GM18498 (cell line): Measurements from ENCODE around the gene SLC25A29.
"Not testable (repeated sequence)": the region's sequence is repeated elsewhere in the genome, so short reads cannot be mapped to it uniquely, and the experiment has no call there.

Experiments
- ATAC-seq: cut with Tn5 transposase; IDR thresholded peaks from one replicate; pipeline ENCODE4 v1.9.1; 2021; ENCODE audit warnings: mild to moderate bottlenecking, moderate library complexity; ENCODE audit not compliant: unreplicated experiment

The SLC25A29 gene

DNA sequence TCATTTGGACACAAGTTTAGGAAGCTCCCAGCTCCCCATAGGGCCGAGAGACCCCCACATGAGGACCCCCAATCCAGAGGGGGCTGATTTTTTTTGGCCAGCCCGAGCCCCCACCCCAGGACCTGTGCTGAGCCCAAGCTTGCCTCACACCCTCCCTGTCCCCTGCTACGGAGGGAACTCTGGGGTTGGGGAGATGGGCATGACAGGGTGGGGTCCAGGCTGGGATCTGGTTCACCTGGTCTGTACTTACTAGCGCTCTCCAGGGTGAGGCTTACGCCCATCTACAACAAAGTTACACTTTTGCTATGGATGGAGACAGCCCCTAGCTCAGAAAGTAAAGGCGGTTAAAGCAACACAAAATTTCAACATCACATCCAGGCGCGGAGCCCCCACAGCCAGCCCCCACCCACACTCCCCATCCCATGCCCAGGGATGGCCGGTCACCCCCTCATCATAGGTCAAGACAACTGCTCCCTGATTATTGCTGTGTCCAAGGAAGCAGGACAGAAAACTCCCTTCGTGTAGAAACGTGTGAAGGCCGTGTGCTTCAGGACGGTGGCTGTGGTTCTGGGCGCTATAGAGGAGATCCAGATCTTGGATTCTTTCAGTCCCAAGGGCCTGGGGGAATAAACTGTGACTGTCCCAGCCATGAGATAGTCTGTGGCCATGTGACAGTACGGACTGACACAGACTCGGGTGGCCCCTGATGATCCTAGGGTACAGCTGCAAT lies 10.7 kb downstream of the SLC25A29 start:
- no peak for ATAC-seq

DNA sequence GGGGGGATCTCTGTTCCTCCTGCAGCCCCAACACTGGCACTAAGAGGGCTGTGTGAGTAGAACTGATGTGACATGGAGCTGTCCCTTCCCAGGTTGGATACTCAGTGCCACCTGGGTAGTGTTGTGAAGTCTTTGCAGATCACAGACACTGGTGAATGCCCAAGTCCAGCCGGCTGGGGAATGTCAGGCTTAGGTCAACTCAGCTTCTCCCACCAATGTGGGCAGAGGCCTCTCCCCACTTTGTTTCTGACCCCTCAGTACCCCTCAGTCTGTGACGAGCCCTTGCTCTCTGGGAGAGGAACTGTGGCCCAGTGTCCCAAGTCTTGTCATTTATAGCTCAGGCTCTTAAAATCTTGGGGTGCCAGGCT lies 11.3 kb downstream of the SLC25A29 start:
- ATAC-seq = no peak

DNA sequence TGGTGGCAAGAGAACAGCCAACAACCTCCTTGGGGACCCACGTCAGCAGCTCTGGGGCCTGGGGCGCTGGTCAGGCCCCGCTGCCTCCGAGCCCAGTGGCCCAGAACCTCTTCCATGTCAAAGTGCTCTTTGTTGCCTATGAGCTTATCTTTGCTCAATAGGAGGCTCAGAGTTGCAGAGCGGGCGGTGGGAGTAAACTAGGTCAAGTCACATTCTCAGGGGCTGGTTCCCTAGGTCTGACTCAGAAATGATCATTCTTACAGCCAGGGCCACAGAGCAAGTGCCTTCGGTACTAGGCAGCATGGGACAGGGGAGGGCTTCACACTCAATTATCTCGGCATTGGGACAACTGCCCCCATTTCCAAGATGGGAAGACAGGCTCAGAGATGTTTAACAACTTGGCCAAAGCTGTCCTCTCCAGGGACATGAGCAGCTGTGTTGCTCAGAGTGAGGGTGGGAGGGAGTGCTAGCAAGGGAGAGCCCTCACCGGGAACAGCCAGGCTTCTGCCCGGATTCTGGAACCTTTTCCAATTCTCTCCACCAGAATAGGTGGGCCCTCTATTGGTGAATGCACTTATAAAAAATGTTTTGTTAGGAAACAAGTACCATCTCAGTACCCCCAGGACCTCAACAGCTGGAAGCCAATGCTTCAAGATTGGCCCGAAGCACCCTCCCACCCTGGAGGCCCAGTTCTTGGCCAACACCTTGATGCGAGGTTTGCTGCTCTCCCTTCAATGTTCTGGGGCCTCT lies 11.9 kb downstream of the SLC25A29 start:
- ATAC-seq = no peak

DNA sequence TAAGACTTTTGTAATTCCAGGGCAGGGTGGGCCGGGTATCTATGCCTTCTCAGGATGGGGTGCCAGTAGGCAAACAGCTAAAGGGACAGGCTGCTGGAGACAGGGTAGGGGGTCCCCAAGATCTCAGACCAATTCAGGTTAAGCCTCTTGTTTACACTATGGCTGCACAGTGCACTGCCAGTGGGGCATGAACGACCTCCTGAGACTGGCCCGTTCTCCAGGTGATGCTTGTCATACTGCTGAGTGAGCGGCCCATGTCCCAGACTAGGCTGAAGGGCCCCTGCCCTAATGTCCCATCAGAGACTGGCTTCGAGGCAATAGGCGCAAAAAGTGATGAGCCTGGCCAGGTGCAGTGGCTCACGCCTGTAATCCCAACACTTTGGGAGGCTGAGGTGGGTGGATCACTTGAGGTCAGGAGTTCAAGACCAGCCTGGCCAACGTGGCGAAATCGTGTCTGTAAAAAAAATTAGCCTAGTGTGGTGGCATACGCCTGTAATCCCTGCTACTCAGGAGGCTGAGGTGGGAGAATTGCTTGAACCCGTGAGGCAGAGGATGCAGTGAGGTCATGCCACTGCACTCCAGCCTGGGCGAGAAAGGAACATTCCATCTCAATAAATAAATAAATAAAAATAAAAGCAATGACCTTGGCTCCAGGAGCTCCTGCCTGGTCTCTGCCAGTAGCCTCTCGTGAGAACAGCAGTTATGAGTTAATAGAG lies 12.6 kb downstream of the SLC25A29 start:
- ATAC-seq = no peak

DNA sequence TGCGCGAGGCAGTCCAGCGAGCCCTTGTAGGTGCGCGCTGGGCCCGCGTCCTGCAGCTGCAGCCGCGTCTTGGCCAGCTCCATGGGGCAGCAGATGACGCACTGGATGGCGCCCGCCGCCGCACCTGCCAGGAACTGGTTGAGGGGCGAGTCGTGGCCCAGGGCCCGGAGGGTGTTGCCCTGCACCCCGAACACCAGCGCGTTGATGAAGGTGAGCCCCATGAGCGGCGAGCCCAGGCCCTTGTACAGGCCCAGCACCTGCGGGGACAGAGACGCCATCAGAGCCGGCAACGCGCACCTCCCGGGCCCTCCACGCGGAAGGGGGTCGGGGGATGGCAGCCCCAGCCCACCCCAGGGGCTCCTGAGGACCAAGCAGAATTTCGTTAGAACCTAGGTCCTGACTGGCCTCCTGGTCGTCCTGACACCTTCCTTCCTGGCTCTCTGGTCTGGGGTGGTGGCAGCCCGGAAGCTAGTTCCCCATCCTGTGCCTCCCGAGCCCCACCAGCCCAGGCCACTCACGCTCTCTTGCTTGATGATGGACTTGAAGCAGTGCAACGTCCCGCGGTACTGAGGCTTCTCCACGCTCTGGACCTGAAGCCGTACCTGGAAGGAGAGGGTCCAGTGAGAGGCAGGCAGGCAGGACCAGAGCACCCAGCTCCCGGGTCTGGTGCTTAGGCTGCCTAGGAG lies 13.3 kb downstream of the SLC25A29 start:
- ATAC-seq = no peak

DNA sequence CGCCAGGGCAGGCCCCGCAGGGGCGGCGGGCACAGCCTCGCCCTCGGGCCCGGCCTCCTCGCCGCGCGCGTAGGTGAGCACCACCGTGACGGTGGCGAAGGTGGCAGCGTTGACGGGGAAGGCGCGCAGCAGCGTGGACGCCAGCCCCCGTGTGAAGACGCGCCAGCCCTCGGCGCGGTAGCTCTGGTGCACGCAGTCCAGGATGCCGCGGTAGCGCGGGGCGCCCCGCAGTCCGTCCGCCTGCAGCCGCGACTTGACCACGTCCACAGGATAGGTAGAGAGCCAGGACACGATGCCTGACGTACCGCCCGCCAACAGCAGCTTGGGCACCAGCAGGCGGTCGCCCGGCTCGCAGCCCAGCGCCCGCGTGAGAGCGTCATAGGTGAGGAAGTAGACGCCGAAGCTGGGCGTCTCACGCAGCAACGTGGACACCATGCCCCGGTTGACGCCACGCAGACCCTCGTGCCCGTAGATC lies 13.9 kb downstream of the SLC25A29 start:
- no peak for ATAC-seq

DNA sequence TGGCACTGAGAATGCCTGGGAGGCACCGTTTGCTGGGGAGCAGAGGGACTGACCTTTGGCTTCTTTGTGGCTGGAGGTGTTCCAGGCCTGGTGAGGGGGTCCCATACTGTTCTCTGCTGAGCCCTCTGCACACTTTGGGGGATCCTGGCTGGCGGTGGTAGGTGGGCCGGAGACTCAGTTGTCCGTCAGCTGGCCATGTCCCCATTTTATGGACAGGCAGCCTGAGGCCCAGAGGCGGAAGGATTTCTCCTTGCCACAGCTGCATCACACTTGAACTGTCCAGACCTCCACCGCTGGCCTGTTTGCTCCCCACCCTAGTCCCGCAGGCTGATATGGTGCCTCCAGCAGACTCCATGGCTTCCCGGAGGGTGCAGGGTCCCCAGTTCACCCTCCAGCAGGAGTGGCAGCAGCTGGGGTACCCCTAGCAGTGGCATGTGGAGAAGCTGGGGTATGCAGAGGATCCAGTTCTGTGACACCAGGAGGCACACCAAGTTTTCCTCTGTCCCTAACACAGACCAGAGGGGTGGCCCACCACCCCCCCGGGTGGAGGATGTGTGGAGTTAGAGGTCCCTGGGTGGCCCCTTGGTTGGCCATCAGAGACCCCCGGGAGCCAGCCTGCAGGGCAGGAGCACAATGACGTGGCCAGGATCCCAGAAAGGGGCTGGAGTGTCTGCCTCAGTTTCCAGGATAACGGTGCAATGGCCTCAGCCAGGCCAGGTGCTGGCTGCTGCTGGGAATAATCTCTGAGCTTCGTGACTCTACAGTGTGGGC lies 14.8 kb downstream of the SLC25A29 start:
- ATAC-seq = no peak

DNA sequence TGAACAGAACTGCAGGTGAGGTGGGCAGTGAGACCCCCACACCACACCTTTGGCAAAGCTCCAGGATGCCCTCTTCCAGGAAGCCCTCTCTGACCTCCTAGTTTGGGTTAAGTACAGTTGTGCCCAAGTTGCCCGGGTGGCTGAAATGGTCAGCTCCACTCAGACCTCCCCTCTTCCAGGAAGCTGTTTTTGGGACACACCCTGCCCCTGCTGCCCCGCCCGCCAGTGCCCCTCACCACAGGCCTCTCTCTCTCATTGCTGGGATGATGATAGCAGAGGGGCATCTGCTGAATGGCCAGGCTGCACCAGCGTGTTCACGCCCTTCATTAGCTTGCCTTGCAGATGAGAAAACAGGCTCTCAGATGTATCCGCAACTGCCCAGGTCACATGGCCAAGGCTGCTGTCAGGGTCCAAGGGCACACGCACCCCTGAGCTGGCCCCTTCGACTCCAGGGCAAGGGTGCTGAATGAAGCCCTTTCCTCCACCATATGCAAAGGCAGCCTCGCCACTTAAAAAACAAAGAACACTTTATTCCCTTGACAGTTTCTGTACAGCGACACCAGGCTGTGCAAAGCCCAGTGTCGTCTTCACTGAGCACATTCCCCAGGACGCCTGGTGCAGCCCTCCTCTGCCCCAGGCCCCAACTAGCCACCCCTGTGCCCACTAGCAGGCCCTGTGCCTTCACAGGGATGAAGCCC lies 15.5 kb downstream of the SLC25A29 start:
- ATAC-seq = no peak

DNA sequence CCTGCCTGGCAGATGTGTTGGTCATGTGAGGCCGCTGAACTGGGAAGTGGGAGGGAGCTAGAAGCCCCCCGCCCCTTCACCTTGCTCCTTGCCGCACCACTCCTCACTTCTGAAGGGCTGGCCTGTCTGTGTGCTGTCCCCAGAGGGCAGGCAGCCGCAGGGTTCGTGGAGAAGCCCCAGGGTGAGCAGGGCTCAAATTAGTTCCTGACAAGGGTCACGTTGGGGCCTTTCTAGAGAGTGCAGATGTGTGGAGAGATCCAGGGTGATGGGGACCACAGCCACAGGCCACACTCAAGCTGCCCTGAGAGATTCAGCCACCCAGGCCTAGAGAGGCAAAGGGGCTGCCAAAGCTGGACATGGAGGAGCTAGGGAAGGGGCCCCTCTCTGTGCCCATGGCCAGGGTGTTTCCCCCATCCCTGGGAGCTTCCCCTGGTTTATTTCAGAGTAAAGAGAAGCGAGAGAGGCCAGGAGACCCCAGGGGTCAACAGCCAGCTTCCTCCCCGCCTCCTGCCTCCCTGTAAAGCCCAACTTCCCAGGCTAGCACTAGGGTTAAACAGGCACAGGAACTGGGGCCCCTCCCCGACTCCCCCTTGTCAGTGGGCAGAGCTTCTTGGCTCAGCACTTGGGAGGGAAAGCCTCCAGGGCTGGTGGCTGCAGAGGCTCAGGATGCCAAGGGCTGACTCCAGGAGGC lies 16.2 kb downstream of the SLC25A29 start:
- no peak for ATAC-seq

DNA sequence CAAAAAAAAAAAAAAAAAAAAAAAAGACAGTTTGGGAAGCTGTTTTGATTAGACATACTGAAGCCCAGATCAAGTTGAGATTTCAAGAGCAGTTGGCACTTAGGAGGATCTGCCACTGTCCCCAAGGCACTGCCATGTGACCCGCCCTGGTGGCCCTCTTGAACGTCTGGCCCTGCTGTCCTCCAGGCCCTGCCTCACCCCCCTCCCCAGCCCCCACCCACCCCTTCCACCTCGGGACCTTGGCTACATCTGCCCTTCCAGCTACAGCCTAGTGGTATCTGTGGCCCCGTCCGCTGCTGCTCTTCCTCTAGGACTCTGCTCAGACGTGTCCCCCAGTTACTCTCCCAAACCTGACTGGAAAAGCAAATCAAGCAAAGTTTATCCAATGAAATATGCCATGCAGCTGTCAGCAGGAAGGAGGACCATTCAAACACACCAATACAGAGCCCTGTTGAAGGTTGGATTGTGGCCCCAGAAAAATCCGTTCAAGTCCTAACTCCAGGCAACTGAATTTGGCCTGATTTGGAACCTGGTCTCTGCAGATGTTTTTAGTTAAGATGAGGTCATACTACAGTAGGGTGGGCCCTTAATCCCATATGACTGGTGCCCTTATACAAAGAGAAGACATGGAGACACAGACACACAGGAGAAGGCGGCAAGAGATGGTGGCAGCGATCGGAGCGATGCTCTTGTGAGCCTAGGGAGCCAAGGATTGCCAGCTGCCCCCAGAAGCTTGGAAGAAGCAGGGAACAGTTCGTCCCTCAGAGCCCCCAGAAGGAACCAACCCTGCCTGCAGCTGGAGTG lies 17.7 kb downstream of the SLC25A29 start:
- ATAC-seq = no peak

DNA sequence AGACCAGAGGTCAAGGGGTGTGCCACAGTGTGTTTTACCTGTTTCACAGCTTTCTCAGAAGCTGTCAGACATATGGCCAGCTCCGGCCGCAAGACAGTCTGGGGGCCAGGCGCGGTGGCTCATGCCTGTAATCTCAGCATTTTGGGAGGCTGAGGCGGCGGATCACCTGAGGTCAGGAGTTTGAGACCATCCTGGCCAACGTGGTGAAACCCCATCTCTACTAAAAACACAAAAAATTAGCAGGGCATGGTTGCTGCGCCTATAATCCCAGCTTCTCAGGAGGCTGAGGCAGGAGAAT lies 18.3 kb downstream of the SLC25A29 start:
- not testable (repeated sequence) for ATAC-seq

DNA sequence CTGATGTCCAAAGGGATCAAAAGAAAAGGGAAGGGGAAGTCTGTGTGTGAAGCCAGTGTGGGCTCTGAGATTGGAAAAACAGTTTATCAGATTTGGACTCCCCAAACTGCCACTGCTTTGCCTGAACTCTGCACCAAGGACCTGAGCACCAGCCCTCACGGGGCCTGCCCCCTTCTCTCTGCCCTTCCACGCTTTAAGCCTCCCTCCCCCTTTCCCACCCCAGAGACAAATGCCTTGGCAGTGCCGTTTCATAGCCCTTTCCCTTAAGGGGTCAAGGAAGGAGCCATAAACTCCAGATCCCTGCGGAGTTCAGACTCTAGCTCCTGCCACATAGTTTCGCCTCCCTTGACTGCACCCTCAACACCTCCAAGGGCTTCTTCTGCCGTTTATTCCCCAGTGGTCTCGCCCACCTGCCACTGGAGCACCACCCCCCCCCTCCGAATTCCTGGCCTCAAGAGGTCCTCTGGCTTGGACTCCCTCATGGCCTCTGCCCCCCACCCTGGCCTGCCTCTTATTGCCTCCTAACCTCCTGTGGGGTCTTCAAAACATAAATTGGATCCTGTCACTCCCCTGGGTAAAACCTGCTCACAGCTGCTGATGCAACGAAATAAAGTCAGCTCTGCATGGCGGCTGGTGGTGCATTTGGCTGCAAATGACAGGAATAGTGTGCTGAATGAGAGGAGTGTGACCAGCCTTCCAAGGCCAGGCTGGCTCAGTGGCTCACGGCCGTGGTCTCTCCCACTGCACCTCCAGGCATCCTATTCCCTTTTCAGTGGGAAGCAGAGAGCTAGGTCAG lies 18.8 kb downstream of the SLC25A29 start:
- no peak for ATAC-seq

DNA sequence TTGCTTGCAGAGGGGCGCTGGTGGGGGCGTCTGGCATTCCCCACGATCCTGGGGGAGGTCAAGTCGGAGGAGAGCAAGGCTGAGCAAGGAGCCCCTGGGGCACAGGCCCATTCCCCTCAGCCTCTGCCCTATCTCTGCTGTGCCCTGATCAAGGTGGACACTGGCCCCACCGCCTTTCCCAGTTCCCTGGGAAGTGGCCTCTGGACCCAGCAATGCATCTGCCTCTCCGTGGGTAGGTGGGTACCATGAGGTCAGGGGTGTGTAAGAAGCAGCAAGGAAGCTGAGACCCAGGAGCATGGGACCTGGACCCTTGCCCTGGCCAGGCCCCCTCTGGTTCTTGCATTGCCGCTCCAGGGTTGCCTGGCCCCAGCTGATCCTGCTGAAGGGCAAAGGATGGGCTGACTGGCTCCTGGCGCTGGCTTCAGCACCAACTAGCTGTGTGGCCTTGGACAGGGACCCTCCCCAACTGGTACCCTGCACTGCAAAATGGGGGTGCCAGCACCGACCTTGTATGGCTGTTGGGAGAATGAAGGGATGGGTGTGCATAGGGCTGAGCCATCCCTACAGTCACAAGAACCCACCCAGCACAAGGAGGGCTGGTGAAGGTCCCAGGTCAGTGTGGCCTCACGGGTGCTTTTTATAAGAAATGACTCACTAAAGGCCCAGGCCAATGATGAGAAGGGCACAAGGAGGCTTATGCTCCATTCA lies 19.6 kb downstream of the SLC25A29 start:
- no peak for ATAC-seq

DNA sequence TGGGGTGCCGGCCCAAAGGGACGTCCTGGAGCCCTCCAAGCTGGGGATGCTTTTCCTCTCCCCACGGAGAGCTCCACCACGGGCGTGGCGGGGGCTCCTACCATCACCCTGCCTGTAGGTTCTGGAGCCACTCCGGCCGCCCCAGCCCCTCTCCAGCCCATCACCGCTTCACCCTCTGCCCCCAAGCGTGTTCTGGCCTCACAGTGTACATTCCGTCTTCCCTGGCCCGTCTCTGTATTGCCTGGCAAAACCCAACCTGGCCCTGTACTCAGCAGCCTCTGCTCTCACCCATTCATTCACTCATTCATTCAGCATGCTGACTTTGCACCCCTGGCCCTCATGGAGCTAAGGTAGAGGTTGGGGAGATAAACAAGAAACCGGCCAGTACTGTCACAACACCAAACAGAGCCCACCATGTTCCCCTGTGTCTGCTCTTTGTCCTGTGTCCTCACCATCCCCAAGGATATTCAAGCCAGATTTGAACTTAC lies 20.3 kb downstream of the SLC25A29 start:
- ATAC-seq = no peak

DNA sequence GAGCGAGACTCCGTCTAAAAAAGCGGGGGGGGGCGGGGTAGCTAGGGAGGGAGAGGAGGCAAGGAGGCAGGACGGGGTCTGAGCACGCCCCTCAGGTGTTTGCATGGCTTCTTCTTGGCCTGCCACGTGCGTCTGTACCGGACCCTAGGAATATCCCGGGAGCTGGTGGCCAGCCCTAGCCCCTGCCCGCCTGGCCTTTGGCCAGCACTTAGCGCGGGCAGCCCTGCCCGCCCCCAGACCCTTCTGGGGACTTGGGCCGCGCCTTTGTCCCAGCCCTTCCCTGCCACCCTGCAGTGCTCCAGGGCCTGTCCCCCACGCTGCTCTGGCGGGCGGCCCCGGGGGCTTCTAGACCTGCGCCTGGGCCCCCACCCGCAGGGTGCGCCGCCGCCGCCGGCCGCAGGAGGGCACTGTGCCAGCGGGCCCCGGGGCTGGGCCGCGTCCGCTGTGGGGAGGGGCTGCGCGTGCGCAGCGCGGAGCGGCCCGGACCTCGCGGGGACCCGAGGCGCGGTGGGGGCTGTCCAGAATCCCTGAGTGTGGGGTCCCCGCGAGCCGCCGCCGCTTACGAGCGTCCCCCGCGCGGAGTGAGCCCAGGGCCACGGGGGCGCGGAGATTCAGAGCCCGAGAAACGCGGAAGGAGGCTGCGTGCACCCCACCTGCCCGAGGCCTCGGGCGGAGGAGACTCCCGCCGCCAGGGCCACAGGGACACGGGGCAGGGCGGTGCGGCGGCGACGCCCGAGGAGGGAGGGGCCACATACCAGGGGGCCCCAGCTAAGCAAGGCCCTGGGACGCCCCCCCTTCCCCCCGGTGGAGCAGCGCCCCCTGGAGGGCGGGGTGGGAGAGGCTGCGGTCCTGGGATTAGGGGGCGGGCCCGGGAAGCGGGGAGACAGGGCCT lies 21.0 kb downstream of the SLC25A29 start:
- peak; percentile 93 for ATAC-seq
